Measurements from ENCODE around the gene ANKRD29. TPM values are rescaled to one million over a fixed set of nuclear protein-coding genes. Genes with fewer than 3 reads are reported as not detected.

Gene ANKRD29
- total RNA-seq, 3 donors from 2014 or later: 1.5 to 3.3 (median 1.9) TPM

DNA sequence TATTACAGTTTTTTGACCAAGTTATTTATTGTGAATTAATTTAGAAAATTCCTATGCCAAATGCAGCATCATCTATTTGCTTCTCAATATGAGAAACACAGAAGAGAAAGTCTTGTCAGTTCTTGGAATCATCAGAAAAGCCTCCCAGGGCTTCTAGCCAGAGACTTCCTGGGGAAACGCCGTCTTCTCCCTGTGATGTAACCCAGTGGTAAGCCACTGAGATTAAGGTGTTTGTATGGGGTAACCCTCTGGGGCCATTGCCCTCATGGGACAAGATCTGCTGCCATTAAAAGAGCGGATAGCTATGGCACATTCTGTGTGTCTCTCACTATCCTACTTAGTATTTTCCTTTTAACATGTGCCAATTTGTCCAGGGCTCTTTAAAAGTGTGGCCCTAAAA lies 28.0 kb downstream of the ANKRD29 start:
- intact Hi-C loops (cut with DNase I, micrococcal nuclease): no loop called here

GRCh38 chr18:23632615-23633014 lies 30.1 kb downstream of the ANKRD29 start:
- TF ChIP-seq, protein P1, sequence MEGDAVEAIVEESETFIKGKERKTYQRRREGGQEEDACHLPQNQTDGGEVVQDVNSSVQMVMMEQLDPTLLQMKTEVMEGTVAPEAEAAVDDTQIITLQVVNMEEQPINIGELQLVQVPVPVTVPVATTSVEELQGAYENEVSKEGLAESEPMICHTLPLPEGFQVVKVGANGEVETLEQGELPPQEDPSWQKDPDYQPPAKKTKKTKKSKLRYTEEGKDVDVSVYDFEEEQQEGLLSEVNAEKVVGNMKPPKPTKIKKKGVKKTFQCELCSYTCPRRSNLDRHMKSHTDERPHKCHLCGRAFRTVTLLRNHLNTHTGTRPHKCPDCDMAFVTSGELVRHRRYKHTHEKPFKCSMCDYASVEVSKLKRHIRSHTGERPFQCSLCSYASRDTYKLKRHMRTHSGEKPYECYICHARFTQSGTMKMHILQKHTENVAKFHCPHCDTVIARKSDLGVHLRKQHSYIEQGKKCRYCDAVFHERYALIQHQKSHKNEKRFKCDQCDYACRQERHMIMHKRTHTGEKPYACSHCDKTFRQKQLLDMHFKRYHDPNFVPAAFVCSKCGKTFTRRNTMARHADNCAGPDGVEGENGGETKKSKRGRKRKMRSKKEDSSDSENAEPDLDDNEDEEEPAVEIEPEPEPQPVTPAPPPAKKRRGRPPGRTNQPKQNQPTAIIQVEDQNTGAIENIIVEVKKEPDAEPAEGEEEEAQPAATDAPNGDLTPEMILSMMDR (IDR thresholded peaks at IDR 0.05): no peak
- Histone ChIP-seq H3K4me1 (ENCODE audit: low read depth) (peaks cover 2% of the 10 kb centered on the region), H3K36me3 (ENCODE audit: low read depth) (no peaks in the 10 kb centered on the region), H3K9me3 (no peaks in the 10 kb centered on the region), H3K4me3 (no peak overlapping the region)
- ATAC-seq (no peak), DNase-seq (no peak)
- intact Hi-C loops (cut with DNase I, micrococcal nuclease): no loop called here

More for the DNA sequence above, 28.0 kb downstream of the ANKRD29 start:
- Histone ChIP-seq H3K36me3 (ENCODE audit: low read depth) (no peaks in the 10 kb centered on the region), H3K4me3 (no peak overlapping the region), H3K4me1 (ENCODE audit: low read depth) (peaks cover 2% of the 10 kb centered on the region), H3K9me3 (no peaks in the 10 kb centered on the region)
- TF ChIP-seq, protein P1 (IDR thresholded peaks at IDR 0.05): no peak
- ATAC-seq (no peak), DNase-seq (no peak)

- H3K4me3 ChIP-seq: no peak overlapping the region
- ATAC-seq (no peak), DNase-seq (no peak)
- no peaks in the 10 kb centered on the region for H3K9me3 ChIP-seq
- TF ChIP-seq, protein P1 (IDR thresholded peaks at IDR 0.05): no peak
- H3K36me3 ChIP-seq (ENCODE audit: low read depth): no peaks in the 10 kb centered on the region
- peaks cover 9% of the 10 kb centered on the region for H3K4me1 ChIP-seq (ENCODE audit: low read depth)
- intact Hi-C loops (cut with DNase I, micrococcal nuclease): no loop called here
These were observed 31.0 kb downstream of the ANKRD29 start for GRCh38 chr18:23631746-23632145.

DNA sequence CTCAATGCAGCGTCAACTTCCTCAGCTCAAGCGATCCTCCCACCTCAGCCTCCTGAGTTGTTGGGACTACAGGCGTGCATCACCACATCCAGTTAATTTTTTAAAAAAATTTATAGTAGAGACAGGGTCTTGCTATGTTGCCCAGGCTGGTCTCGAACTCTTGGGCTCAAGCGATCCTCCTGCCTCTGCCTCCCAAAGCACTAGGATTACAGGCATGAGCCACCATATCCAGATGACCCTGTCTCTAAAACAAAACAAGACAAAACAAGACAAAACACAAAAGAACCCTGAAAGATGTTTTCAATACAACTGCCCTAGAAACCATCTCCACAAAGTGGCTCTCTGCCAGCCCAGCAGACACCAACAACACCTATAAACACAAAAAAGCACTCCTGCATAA lies 31.4 kb downstream of the ANKRD29 start:
- no peaks in the 10 kb centered on the region for H3K36me3 ChIP-seq (ENCODE audit: low read depth)
- no peaks in the 10 kb centered on the region for H3K9me3 ChIP-seq
- TF ChIP-seq, protein P1 (IDR thresholded peaks at IDR 0.05): no peak
- intact Hi-C loops (cut with DNase I, micrococcal nuclease): no loop called here
- ATAC-seq (no peak), DNase-seq (no peak)
- H3K4me1 ChIP-seq (ENCODE audit: low read depth): peaks cover 10% of the 10 kb centered on the region
- H3K4me3 ChIP-seq: no peak overlapping the region

DNA sequence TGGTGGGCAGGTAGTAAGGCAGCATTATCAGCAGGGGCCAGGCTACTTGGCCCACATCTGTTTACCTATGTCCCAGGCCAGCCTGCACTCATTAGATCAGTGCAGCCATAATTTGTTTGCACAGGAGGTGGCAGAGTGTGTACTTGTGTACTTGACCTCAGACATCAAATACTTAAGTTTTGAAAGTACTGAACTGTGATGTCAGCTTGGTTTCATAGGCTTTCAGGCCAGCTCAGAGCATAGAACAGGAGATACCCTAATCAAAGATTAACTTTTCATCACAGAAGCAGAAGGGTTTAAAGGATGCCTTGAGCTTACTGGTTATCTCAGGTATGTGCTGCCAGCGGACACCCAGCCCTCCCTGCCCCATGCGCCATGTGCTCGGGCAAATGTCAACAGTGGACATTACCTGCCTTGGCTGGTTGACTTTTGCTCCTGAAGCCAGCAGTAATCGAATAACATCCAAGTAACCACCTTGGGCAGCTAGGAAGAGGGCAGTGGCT lies 33.2 kb downstream of the ANKRD29 start:
- intact Hi-C loops (cut with DNase I, micrococcal nuclease): loop anchor here in 1 of 2 donors (10.0 kb wide), 1 partner anchor 185 kb away; no protein-coding TSS in a partner anchor
- Histone ChIP-seq H3K4me3 (no peak overlapping the region), H3K9me3 (no peaks in the 10 kb centered on the region), H3K36me3 (ENCODE audit: low read depth) (no peaks in the 10 kb centered on the region), H3K4me1 (ENCODE audit: low read depth) (peaks cover 10% of the 10 kb centered on the region)
- TF ChIP-seq, protein P1 (IDR thresholded peaks at IDR 0.05): no peak
- ATAC-seq (peak; percentile 86), DNase-seq (peak in 2 of 3 donors; percentile 25 to 47)

DNA sequence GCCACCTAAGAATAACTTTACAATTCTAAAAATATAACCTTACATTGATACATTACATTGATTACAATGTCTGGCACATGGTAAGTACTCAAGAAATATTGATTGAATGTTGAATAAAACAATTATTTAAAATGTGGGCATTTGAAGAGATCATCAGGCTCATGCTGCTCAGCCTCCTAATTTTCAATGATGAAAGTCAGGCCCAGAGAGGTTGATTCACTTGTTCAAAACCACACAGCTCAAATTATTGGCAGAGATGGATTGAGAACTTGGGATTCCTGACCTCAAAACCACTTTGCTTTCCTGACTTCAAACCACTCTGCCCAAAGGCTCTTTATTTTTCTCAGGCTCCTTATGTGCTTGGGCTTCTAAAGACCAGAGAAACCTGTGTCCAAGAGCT lies 34.7 kb downstream of the ANKRD29 start:
- H3K36me3 ChIP-seq (ENCODE audit: low read depth): no peaks in the 10 kb centered on the region
- TF ChIP-seq, protein P1 (IDR thresholded peaks at IDR 0.05): no peak
- DNase-seq (no peak), ATAC-seq (no peak)
- H3K9me3 ChIP-seq: no peaks in the 10 kb centered on the region
- intact Hi-C loops (cut with DNase I, micrococcal nuclease): loop anchor here in 1 of 2 donors (10.0 kb wide), 1 partner anchor 187 kb away; no protein-coding TSS in a partner anchor
- no peak overlapping the region for H3K4me3 ChIP-seq
- peaks cover 10% of the 10 kb centered on the region for H3K4me1 ChIP-seq (ENCODE audit: low read depth)
